Measurements from ENCODE around the gene ALPL. TPM values are rescaled to one million over a fixed set of nuclear protein-coding genes. Genes with fewer than 3 reads are reported as not detected.

ALPL gene
- total RNA-seq, 2 experiments from 2014 or later: not detected

DNA sequence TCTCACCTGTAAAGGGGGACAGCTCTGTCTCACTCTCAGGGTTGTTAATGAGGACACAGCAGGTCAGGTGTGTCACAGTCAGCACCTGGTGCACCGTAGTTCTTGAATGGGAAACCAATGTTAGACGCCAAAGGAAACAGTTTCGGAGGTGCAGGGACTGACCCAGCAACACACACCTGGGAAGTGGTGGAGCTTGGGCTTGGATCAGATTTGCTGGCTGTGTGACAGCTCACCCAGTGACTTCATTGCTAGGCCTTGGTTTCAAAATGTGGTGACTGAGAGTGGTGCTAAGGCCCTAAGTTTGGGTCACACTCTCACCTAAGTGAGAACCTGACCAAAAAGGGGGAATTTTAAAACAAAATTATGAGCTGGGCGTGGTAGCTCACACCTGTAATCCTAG lies 34.9 kb downstream of the ALPL start:
- peaks cover 8% of the 10 kb centered on the region for H3K27me3 Mint-ChIP-seq
- CTCF ChIA-PET: interaction anchor here (1.1 kb wide), 1 partner anchor 51 kb away, joined by 3 read pairs; no protein-coding TSS in a partner anchor
- no peaks in the 10 kb centered on the region for H3K9me3 Mint-ChIP-seq (ENCODE audit: low read depth)
- H3K4me1 Mint-ChIP-seq: no peaks in the 10 kb centered on the region
- H3K4me3 Mint-ChIP-seq: no peak overlapping the region
- intact Hi-C loops (cut with DNase I, micrococcal nuclease): no loop called here
- no peak overlapping the region for H3K27ac Mint-ChIP-seq
- DNase-seq (no peak), ATAC-seq (no peak)
- POLR2A ChIA-PET: no interaction called here
- no peaks in the 10 kb centered on the region for H3K36me3 Mint-ChIP-seq (ENCODE audit: low read depth)

DNA sequence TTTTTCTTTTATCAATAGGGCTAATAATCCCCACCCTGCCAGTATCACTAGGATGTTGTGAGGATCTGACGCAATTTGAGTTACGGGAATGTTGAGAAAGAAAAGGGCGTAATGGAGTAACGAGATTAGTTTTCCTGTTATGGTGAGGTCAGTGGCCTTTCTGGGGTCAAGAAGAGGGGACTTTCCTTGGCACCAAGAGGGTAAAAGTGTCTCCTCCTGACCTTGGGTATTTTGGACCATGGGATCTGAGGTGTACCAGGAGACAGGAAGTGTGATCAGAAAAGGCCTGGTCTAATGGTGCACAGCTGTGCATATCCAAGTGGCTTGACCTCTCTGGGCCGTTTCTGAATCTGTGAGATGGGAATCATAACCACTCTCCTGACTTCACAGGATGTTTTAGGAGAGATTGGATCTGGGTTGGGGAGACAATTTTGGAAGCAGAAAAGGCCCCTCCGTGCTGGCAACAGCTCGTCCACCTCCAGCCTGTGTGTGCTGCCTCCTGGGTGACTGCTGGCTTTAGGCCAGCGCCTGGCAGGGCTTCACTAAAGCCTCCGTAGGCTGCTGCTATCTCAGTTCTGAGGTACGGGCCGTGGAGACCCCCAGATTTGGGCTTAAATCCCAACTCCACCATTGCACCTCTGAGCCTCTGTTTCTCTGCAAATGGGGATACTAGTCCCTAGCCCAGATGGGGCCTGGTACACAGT lies 37.1 kb downstream of the ALPL start:
- Mint-ChIP-seq H3K4me1 (no peaks in the 10 kb centered on the region), H3K36me3 (ENCODE audit: low read depth) (no peaks in the 10 kb centered on the region), H3K9me3 (ENCODE audit: low read depth) (no peaks in the 10 kb centered on the region), H3K4me3 (no peak overlapping the region), H3K27me3 (peaks cover 9% of the 10 kb centered on the region), H3K27ac (no peak overlapping the region)
- POLR2A ChIA-PET: no interaction called here
- no peak for ATAC-seq
- intact Hi-C loops (cut with DNase I, micrococcal nuclease): no loop called here
- CTCF ChIA-PET: no interaction called here
- DNase-seq: no peak

- DNase-seq (no peak), ATAC-seq (no peak)
- ChIA-PET CTCF (no interaction called here), POLR2A (no interaction called here)
- Mint-ChIP-seq H3K4me1 (no peaks in the 10 kb centered on the region), H3K4me3 (no peak overlapping the region), H3K27ac (no peak overlapping the region), H3K27me3 (peaks cover 12% of the 10 kb centered on the region), H3K36me3 (ENCODE audit: low read depth) (no peaks in the 10 kb centered on the region), H3K9me3 (ENCODE audit: low read depth) (no peaks in the 10 kb centered on the region)
- intact Hi-C loops (cut with DNase I, micrococcal nuclease): no loop called here
Measured at GRCh38 chr1:21547876-21548275, 38.7 kb downstream of the ALPL start.

DNA sequence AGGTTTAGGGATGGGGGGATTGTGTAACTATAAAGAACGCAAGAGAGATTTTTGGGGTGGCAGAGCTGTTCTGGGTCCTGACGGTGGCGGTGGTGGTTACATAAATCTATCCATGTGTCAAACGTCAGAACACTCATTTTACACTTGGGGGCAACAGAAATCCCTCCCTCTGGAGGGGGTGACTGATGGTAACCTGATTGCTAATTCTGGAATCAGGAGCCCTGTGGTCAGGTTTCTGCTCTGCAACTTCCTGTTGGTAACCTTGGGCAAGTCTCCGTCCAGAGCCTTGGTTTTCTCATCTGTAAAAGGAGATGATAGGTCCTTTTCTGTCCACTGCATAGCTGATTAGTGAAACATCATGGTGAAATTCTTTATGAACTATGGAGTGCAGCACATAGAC lies 40.9 kb downstream of the ALPL start:
- DNase-seq: no peak
- intact Hi-C loops (cut with DNase I, micrococcal nuclease): no loop called here
- peaks cover 23% of the 10 kb centered on the region for H3K27me3 Mint-ChIP-seq
- no peaks in the 10 kb centered on the region for H3K36me3 Mint-ChIP-seq (ENCODE audit: low read depth)
- CTCF ChIA-PET: no interaction called here
- H3K4me1 Mint-ChIP-seq: no peaks in the 10 kb centered on the region
- H3K4me3 Mint-ChIP-seq: no peak overlapping the region
- H3K9me3 Mint-ChIP-seq (ENCODE audit: low read depth): no peaks in the 10 kb centered on the region
- ATAC-seq: no peak
- POLR2A ChIA-PET: no interaction called here
- H3K27ac Mint-ChIP-seq: no peak overlapping the region

DNA sequence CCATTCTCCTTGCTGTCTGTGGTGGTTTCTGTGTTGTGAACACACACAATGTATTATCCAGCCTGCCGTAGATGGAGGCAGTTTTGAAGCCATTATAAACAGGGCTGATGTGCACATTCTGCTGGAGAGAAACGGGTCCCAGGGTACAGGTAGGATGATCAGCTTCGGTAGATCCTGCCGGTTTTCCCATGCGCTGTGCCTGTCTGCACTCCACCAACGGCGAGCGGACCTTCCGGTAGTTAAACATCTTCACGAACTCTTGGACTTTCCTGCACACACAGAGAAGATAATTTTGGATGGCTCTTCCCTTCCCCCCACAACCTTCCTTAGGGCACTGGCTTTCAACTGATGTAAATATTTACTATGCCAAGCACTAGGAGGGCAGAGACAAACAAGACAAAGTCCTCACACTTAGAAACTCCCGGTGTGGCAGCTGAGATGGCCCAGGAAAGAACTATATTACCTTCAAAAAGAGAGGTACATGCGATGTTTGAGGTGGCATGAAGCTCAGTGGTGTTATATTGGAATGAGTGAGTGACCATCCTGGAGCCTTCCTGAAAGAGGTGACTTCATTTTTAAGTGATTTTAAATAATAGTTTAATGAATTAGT lies 41.7 kb downstream of the ALPL start:
- Mint-ChIP-seq H3K4me1 (no peaks in the 10 kb centered on the region), H3K36me3 (ENCODE audit: low read depth) (no peaks in the 10 kb centered on the region), H3K27me3 (peaks cover 26% of the 10 kb centered on the region), H3K27ac (no peak overlapping the region), H3K4me3 (no peak overlapping the region), H3K9me3 (ENCODE audit: low read depth) (no peaks in the 10 kb centered on the region)
- POLR2A ChIA-PET: no interaction called here
- intact Hi-C loops (cut with DNase I, micrococcal nuclease): no loop called here
- CTCF ChIA-PET: no interaction called here
- DNase-seq (no peak), ATAC-seq (no peak)

DNA sequence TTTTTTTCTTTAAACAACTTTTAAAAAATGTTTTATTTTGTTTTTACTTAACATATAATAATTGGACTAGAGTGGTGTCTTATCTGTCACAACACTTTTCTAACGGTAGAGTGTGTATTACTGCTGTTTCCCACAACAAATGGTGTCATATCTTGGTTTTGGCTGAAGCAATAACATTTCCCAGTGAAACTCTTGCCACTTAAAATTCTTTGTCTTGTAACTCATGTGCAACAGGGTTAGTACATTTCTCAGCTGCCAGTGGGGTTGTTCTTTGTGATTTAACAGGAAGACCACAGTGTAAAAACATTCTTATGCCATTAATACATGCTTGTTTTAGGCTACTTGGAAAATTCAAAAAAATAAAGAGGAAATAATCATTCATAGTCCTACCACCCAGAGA lies 43.5 kb downstream of the ALPL start:
- intact Hi-C loops (cut with DNase I, micrococcal nuclease): no loop called here
- ATAC-seq: no peak
- no peak overlapping the region for H3K4me3 Mint-ChIP-seq
- no peaks in the 10 kb centered on the region for H3K9me3 Mint-ChIP-seq (ENCODE audit: low read depth)
- H3K27ac Mint-ChIP-seq: no peak overlapping the region
- no peaks in the 10 kb centered on the region for H3K4me1 Mint-ChIP-seq
- DNase-seq: no peak
- POLR2A ChIA-PET: no interaction called here
- peaks cover 28% of the 10 kb centered on the region for H3K27me3 Mint-ChIP-seq
- CTCF ChIA-PET: interaction anchor here (0.7 kb wide), 1 partner anchor 47 kb away, joined by 3 read pairs; no protein-coding TSS in a partner anchor
- no peaks in the 10 kb centered on the region for H3K36me3 Mint-ChIP-seq (ENCODE audit: low read depth)

DNA sequence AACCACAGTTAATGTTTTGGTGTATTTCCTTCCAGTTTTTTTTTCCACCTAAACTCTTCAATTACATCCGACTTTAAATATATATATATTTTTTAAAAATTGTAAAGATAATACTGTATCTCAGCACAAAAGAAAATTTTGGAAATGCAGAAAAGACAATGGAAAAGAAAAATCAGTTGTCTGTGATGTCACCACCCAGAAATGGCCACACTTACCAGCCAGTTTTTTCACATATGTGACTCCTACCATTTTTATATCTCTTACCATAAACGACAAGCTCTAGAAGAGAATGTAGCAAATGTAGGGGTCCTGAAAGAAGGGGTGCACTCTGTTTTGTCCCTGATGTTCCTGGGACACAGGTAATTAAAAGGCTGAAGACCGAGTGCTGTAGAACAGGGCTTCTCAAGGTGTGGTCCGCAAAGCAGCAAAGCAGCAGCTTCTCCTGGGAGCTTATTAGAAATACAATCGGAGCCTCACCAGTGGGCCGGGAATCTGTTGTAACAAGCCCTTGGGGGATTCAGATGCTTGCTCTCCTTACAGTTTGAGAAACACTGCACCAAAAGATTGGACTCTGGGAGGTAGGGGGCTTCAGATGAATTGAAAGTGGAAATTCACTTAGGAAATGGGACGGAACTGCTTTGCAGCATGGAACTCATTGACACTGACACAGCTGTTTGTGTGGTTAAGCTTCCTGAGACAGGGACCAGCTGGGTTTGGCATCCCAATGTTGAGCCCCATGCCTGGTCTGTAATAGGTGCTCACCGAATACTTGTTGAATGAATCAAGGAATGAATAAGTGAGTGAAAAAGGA lies 44.1 kb downstream of the ALPL start:
- intact Hi-C loops (cut with DNase I, micrococcal nuclease): no loop called here
- Mint-ChIP-seq H3K36me3 (ENCODE audit: low read depth) (no peaks in the 10 kb centered on the region), H3K4me3 (no peak overlapping the region), H3K27me3 (peaks cover 28% of the 10 kb centered on the region), H3K9me3 (ENCODE audit: low read depth) (no peaks in the 10 kb centered on the region), H3K27ac (no peak overlapping the region), H3K4me1 (no peaks in the 10 kb centered on the region)
- ChIA-PET POLR2A (no interaction called here), CTCF (no interaction called here)
- no peak for DNase-seq
- ATAC-seq: no peak

DNA sequence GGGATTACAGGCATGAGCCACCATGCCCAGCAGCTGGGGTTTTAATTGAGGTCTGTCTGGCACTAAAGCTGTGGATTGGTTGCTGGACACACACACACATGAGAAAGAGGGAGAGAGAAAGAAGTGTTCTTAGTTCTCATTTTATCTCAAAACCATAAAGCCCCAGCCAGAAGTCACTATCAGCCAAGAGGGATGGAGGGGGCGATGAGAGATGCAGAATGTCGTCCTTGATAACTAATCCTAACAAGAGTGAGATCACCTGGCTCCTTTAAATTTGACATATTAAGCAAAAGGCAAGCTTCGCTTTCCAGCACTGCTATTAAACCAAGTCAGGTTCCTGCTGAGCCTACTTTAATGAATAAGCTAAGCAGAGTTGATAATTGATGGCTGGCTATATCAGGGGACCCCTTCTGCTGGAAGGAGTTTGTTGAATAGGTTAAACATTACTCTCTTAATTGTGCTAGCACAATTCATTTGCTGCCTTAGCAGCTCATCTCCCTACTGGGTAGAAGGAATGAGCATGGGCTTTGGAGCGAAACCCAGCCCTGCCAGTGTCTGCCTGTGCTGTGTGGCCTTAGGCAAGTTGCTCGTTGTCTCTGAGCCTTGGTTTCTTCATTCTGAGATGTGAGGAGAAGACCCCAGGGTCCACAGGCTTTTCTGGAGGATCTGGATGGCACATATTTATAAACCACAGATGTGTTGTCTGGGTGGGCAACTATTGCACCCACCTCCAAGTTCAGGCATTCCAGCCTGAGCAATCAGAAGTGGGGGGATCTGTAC lies 50.8 kb downstream of the ALPL start:
- H3K4me1 Mint-ChIP-seq: no peaks in the 10 kb centered on the region
- ATAC-seq (no peak), DNase-seq (no peak)
- intact Hi-C loops (cut with DNase I, micrococcal nuclease): no loop called here
- ChIA-PET POLR2A (no interaction called here), CTCF (interaction anchor here (0.7 kb wide), 1 partner anchor 386 kb away, joined by 3 read pairs; no protein-coding TSS in a partner anchor)
- no peaks in the 10 kb centered on the region for H3K9me3 Mint-ChIP-seq (ENCODE audit: low read depth)
- H3K27ac Mint-ChIP-seq: no peak overlapping the region
- peaks cover 6% of the 10 kb centered on the region for H3K27me3 Mint-ChIP-seq
- H3K36me3 Mint-ChIP-seq (ENCODE audit: low read depth): no peaks in the 10 kb centered on the region
- no peak overlapping the region for H3K4me3 Mint-ChIP-seq

- DNase-seq (no peak), ATAC-seq (no peak)
- Mint-ChIP-seq H3K9me3 (ENCODE audit: low read depth) (no peaks in the 10 kb centered on the region), H3K4me1 (no peaks in the 10 kb centered on the region), H3K36me3 (ENCODE audit: low read depth) (no peaks in the 10 kb centered on the region), H3K4me3 (no peak overlapping the region), H3K27me3 (peaks cover 2% of the 10 kb centered on the region), H3K27ac (no peak overlapping the region)
- ChIA-PET POLR2A (no interaction called here), CTCF (no interaction called here)
- intact Hi-C loops (cut with DNase I, micrococcal nuclease): no loop called here
Measured at GRCh38 chr1:21560916-21561638, 51.9 kb downstream of the ALPL start.

DNA sequence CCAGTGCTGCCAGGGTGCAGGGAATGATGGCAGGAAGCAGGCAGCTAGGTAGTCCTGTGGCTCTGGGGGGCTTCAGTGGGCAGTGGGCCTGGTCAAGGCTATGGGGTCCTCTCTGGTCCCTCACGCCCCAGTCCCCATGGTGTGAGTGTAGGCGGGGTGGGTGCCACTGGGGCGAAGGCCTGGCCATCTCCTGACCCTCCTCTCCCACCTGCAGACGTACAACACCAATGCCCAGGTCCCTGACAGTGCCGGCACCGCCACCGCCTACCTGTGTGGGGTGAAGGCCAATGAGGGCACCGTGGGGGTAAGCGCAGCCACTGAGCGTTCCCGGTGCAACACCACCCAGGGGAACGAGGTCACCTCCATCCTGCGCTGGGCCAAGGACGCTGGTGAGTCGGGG lies 53.7 kb downstream of the ALPL start:
- Mint-ChIP-seq H3K36me3 (ENCODE audit: low read depth) (no peaks in the 10 kb centered on the region), H3K27me3 (no peaks in the 10 kb centered on the region), H3K4me3 (no peak overlapping the region), H3K9me3 (ENCODE audit: low read depth) (no peaks in the 10 kb centered on the region), H3K4me1 (no peaks in the 10 kb centered on the region), H3K27ac (no peak overlapping the region)
- ChIA-PET CTCF (no interaction called here), POLR2A (no interaction called here)
- ATAC-seq (no peak), DNase-seq (no peak)
- intact Hi-C loops (cut with DNase I, micrococcal nuclease): no loop called here

DNA sequence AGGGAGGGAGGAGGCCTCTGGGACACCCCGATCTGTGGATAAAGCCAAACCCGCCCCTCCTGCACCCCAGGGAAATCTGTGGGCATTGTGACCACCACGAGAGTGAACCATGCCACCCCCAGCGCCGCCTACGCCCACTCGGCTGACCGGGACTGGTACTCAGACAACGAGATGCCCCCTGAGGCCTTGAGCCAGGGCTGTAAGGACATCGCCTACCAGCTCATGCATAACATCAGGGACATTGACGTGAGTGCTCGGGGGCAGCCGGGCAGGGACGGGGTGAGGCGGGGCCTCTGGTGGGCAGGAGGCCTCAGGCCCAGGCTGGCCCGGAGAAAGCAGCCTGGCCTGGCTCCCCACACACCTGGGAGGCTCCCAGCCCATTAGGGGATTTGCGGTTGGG lies 54.7 kb downstream of the ALPL start:
- Mint-ChIP-seq H3K4me1 (no peaks in the 10 kb centered on the region), H3K36me3 (ENCODE audit: low read depth) (no peaks in the 10 kb centered on the region), H3K9me3 (ENCODE audit: low read depth) (no peaks in the 10 kb centered on the region), H3K27me3 (no peaks in the 10 kb centered on the region), H3K27ac (no peak overlapping the region), H3K4me3 (no peak overlapping the region)
- intact Hi-C loops (cut with DNase I, micrococcal nuclease): no loop called here
- no peak for DNase-seq
- ChIA-PET POLR2A (no interaction called here), CTCF (no interaction called here)
- no peak for ATAC-seq
